MCF 10A (cell line): ENCODE results near the gene HACD1. TPM values are rescaled to one million over a fixed set of nuclear protein-coding genes. Genes with fewer than 3 reads are reported as not detected.

ENCODE experiments used
- Bru-seq: library from RNA; stranded (reverse); fragments of 400-500 nt; gene quantifications from one replicate; lab custom pipeline; 2021; lab: Mats Ljungman, UMichigan
- BruChase-seq, 2 experiments: library from RNA; stranded (reverse); fragments of 400-500 nt; gene quantifications; one replicate each; lab custom pipeline; 2021; lab: Mats Ljungman, UMichigan
- BruUV-seq: library from RNA; stranded (reverse); fragments of 400-500 nt; replicated peaks from 2 replicates; lab custom pipeline; 2021; lab: Mats Ljungman, UMichigan
- CTCF ChIA-PET: fragments of 300-600 bp; sonication (Branson Sonifier 250); formaldehyde crosslinking; extraction: SDS; loops from one replicate; lab custom pipeline; 2021; ENCODE audit warnings: antibody characterized with exemption, inconsistent platforms; lab: Yijun Ruan, JAX
- POLR2A ChIA-PET: fragments of 300-600, 350-650 bp; sonication (Branson Sonifier 250); formaldehyde crosslinking; extraction: SDS; loops from one replicate; lab custom pipeline; 2020; ENCODE audit warnings: antibody characterized with exemption, inconsistent platforms; lab: Yijun Ruan, JAX
- DNase-seq: peaks from one replicate; pipeline ENCODE4 v3.0.0-alpha.2; 2018; ENCODE audit not compliant: unreplicated experiment
- H3K27ac Mint-ChIP-seq: one replicate; pipeline ENCODE4 v1.8.0; 2022; ENCODE audit warnings: mild to moderate bottlenecking, low read depth, mixed read lengths; ENCODE audit not compliant: unreplicated experiment
- H3K27me3 Mint-ChIP-seq: one replicate; pipeline ENCODE4 v1.8.0; 2022; ENCODE audit warnings: mixed read lengths; ENCODE audit not compliant: insufficient read depth, unreplicated experiment
- H3K36me3 Mint-ChIP-seq: one replicate; pipeline ENCODE4 v1.8.0; 2022; ENCODE audit warnings: mild to moderate bottlenecking, moderate library complexity, mixed read lengths; ENCODE audit not compliant: insufficient read depth, unreplicated experiment
- H3K4me1 Mint-ChIP-seq: one replicate; pipeline ENCODE4 v1.8.0; 2022; ENCODE audit warnings: mixed read lengths; ENCODE audit not compliant: insufficient read depth, unreplicated experiment
- H3K4me3 Mint-ChIP-seq: one replicate; pipeline ENCODE4 v1.8.0; 2022; ENCODE audit warnings: mild to moderate bottlenecking, moderate library complexity, mixed read lengths; ENCODE audit not compliant: unreplicated experiment
- H3K9me3 Mint-ChIP-seq: one replicate; pipeline ENCODE4 v1.8.0; 2022; ENCODE audit warnings: mixed read lengths; ENCODE audit not compliant: unreplicated experiment
- CTCF ChIP-seq: fragments of 200-600 bp; IDR thresholded peaks from one replicate; pipeline ENCODE4 v1.8.0; 2022; ENCODE audit warnings: antibody characterized with exemption, mild to moderate bottlenecking; ENCODE audit not compliant: unreplicated experiment
- intact Hi-C: fragments of 100-400 bp; cut with micrococcal nuclease; formaldehyde crosslinking; loops from 2 replicates; pipeline ENCODE4 v1.14.1; 2022
- long read RNA-seq: library from polyadenylated mRNA; stranded (forward); transcript quantifications from one replicate; pipeline ENCODE4 v2.0.0, GENCODE V29; 2022
- total RNA-seq: library from RNA; stranded (reverse); gene quantifications from 2 replicates; pipeline ENCODE4 v1.2.3, GENCODE V29; 2022

The HACD1 gene
- 29.6 and 34.2 TPM in 2 replicates for total RNA-seq
- Bru-seq, nascent RNA: percentile 70 among the genes with signal in this experiment
- BruChase-seq, experiment 1, labeled RNA remaining after a 6-hour chase: percentile 60 among the genes with signal in this experiment
- BruChase-seq, experiment 2, labeled RNA remaining after a 2-hour chase: percentile 81 among the genes with signal in this experiment
- long read RNA-seq, transcript HACD1-201 (2 exons, 773 nt): major isoform, 6 of 12 reads
- long read RNA-seq, partial matches to known transcripts: 0 of 12 reads
- long read RNA-seq, other reads (novel, unspliced or antisense): 6 of 12 reads

- TF ChIP-seq CTCF: peak; percentile 10
- Mint-ChIP-seq H3K27me3 (no peaks in the 10 kb centered on the region), H3K9me3 (no peaks in the 10 kb centered on the region), H3K27ac (no peak within 1 kb of the TSS), H3K36me3 (peaks cover 14% of the 10 kb centered on the region), H3K4me3 (peak within 1 kb of the TSS; percentile 80), H3K4me1 (peaks cover 8% of the 10 kb centered on the region)
- CTCF ChIA-PET: interaction anchor here (0.6 to 2.7 kb wide), 16 partner anchors 11 to 1349 kb away, joined by 3 to 13 read pairs (median 3); partner anchors contain the start of gene STAM
- intact Hi-C loops: loop anchor here (1.0 kb wide), 1 partner anchor 26 kb away; no protein-coding TSS in a partner anchor
- no TSS peak for BruUV-seq
- DNase-seq: peak; percentile 74
- POLR2A ChIA-PET: interaction anchor here (0.7 to 5.8 kb wide), 11 partner anchors 11 to 416 kb away, joined by 3 to 126 read pairs (median 3); partner anchors contain the start of genes STAM and TRDMT1
Measured at GRCh38 chr10:17617031-17617911, at the start of gene HACD1. Gene HACD1, minus strand, starts transcription at chr10:17617374. Its CDS starts 35 bp downstream, at chr10:17617339.

GRCh38 chr10:17665747-17666146 lies 48.6 kb upstream of the HACD1 start:
- TF ChIP-seq CTCF: no peak
- Mint-ChIP-seq H3K27ac (peak overlapping the region; percentile 97), H3K36me3 (peaks cover 23% of the 10 kb centered on the region), H3K4me3 (peak overlapping the region; percentile 63), H3K4me1 (peaks cover 28% of the 10 kb centered on the region), H3K27me3 (no peaks in the 10 kb centered on the region), H3K9me3 (no peaks in the 10 kb centered on the region)
- POLR2A ChIA-PET: interaction anchor here (0.8 to 3.7 kb wide), 4 partner anchors 8 to 22 kb away, joined by 3 to 33 read pairs (median 4); partner anchors contain the start of gene STAM
- BruUV-seq: no TSS peak
- CTCF ChIA-PET: no interaction called here
- intact Hi-C loops: no loop called here
- peak; percentile 82 for DNase-seq

GRCh38 chr10:17663450-17663849 lies 46.3 kb upstream of the HACD1 start:
- ChIA-PET CTCF (no interaction called here), POLR2A (interaction anchor here (0.9 to 3.1 kb wide), 5 partner anchors 8 to 20 kb away, joined by 3 to 40 read pairs (median 8); partner anchors contain the start of gene STAM)
- peaks cover 24% of the 10 kb centered on the region for H3K4me1 Mint-ChIP-seq
- no peak for TF ChIP-seq CTCF
- no peaks in the 10 kb centered on the region for H3K9me3 Mint-ChIP-seq
- peak overlapping the region; percentile 22 for H3K27ac Mint-ChIP-seq
- intact Hi-C loops: no loop called here
- H3K4me3 Mint-ChIP-seq: no peak overlapping the region
- peaks cover 23% of the 10 kb centered on the region for H3K36me3 Mint-ChIP-seq
- H3K27me3 Mint-ChIP-seq: no peaks in the 10 kb centered on the region
- no TSS peak for BruUV-seq
- DNase-seq: no peak
